CD4-positive, CD25-positive, alpha-beta regulatory T cell (primary cell): ENCODE data around the gene DAO. TPM values are rescaled to one million over a fixed set of nuclear protein-coding genes. Genes with fewer than 3 reads are reported as not detected.
"Not testable (repeated sequence)": the region's sequence is repeated elsewhere in the genome, so short reads cannot be mapped to it uniquely, and the experiment has no call there.

Experiments
- ATAC-seq, 2 donors: fragments of 150-1000 bp; cut with Tn5 transposase; one replicate each; pipeline ENCODE4 v1.10.0; 2021; ENCODE audit warnings: low read depth in 2 of 2, moderate number of reproducible peaks in 2 of 2, moderate library complexity in 1 of 2
- DNase-seq, 3 donors: peaks; one replicate each; pipeline versions ENCODE4 v3.0.0 to v3.0.0-alpha.2; 2012 to 2022; ENCODE audit warnings: mixed read lengths in 1 of 3
- H3K27ac ChIP-seq: one replicate; pipeline ENCODE4 v1.7.0; 2013; ENCODE audit warnings: mild to moderate bottlenecking, low read length; ENCODE audit not compliant: insufficient read depth, poor library complexity, severe bottlenecking
- H3K27me3 ChIP-seq: one replicate; pipeline ENCODE4 v1.7.0; 2013; ENCODE audit warnings: low read length; ENCODE audit not compliant: control insufficient read depth, insufficient read depth
- H3K36me3 ChIP-seq: one replicate; pipeline ENCODE4 v1.7.0; 2013; ENCODE audit warnings: mild to moderate bottlenecking, low read length, moderate library complexity; ENCODE audit not compliant: control insufficient read depth, insufficient read depth
- H3K4me1 ChIP-seq: 2 replicates; pipeline ENCODE4 v1.7.0; 2013; ENCODE audit warnings: mild to moderate bottlenecking, low read length; ENCODE audit not compliant: insufficient read depth, control insufficient read depth, poor library complexity, severe bottlenecking
- H3K4me3 ChIP-seq: one replicate; pipeline ENCODE4 v1.7.0; 2013; ENCODE audit warnings: low read depth, mild to moderate bottlenecking, low read length, moderate library complexity
- H3K9me3 ChIP-seq, 2 experiments: 1 replicate in 1 of 2; 2 replicates in 1 of 2; pipeline ENCODE4 v1.7.0; 2013; ENCODE audit warnings: low read length in 2 of 2, mild to moderate bottlenecking in 1 of 2, moderate library complexity in 1 of 2; ENCODE audit not compliant: control insufficient read depth in 2 of 2
- H3K27ac Mint-ChIP-seq, 3 donors: one replicate each; pipeline ENCODE4 v1.8.0; 2020 to 2022; ENCODE audit warnings: mild to moderate bottlenecking in 3 of 3, mixed read lengths in 3 of 3, moderate library complexity in 2 of 3
- H3K27me3 Mint-ChIP-seq: one replicate; pipeline ENCODE4 v1.8.0; 2022; ENCODE audit warnings: mild to moderate bottlenecking, mixed read lengths
- H3K36me3 Mint-ChIP-seq: one replicate; pipeline ENCODE4 v1.8.0; 2020; ENCODE audit warnings: mixed read lengths
- H3K4me1 Mint-ChIP-seq, 4 donors: one replicate each; pipeline ENCODE4 v1.8.0; 2020 to 2022; ENCODE audit warnings: mixed read lengths in 4 of 4, mild to moderate bottlenecking in 1 of 4
- H3K4me3 Mint-ChIP-seq, 4 donors: one replicate each; pipeline ENCODE4 v1.8.0; 2020 to 2022; ENCODE audit warnings: mild to moderate bottlenecking in 4 of 4, mixed read lengths in 4 of 4, moderate library complexity in 3 of 4
- H3K9me3 Mint-ChIP-seq, 7 donors: one replicate each; pipeline ENCODE4 v1.8.0; 2020 to 2022; ENCODE audit warnings: mixed read lengths in 7 of 7, mild to moderate bottlenecking in 3 of 7, moderate library complexity in 2 of 7
- polyA plus RNA-seq, 4 donors: library from polyadenylated mRNA; unstranded; fragments of 300-500 nt; fragmentation: Illumina TruSeq; gene quantifications; one replicate each; pipeline ENCODE4 v1.2.3, GENCODE V29; 2021
- total RNA-seq: library from RNA; stranded (reverse); gene quantifications from one replicate; pipeline ENCODE4 v1.2.3, GENCODE V29; 2022

Gene DAO
- total and polyA plus RNA-seq, 5 donors from 2014 or later, result not detected

DNA sequence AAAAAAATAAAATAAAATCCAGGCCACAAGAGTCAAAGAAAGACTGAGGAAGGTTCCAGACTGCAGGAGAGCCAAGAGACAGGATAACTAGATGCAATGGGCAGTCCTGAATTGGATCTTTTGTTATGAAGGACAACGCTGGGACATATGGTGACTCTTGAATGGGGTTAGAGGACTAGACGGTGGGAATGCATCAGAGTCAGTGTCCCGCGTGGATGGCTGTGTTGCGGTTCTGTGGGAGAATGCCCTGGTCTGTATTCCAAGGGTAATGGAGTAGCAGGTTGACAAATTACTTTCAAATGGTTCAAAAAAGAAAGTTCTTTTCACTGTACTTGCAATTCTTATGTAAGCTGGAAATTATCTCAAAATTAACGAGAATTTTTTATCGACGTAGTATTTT, 42.7 kb upstream of the DAO start:
- H3K27me3 Mint-ChIP-seq, result no peaks in the 10 kb centered on the region
- H3K4me1 Mint-ChIP-seq, result peaks cover 14 to 60% (median 44%) of the 10 kb centered on the region in 4 donors
- peak overlapping the region in 1 of 4 donors; percentile 5 for H3K4me3 Mint-ChIP-seq
- H3K36me3 Mint-ChIP-seq, result peaks cover 15% of the 10 kb centered on the region
- Histone ChIP-seq H3K4me3 (no peak overlapping the region), H3K36me3 (peaks cover 8% of the 10 kb centered on the region), H3K9me3 (no peaks in the 10 kb centered on the region), H3K27ac (peak overlapping the region; percentile 77), H3K27me3 (no peaks in the 10 kb centered on the region), H3K4me1 (peaks cover 32% of the 10 kb centered on the region)
- no peaks in the 10 kb centered on the region for H3K9me3 Mint-ChIP-seq
- no peak for ATAC-seq
- no peak for DNase-seq
- H3K27ac Mint-ChIP-seq, result peak overlapping the region in 2 of 3 donors; percentile 95 to 98

DNA sequence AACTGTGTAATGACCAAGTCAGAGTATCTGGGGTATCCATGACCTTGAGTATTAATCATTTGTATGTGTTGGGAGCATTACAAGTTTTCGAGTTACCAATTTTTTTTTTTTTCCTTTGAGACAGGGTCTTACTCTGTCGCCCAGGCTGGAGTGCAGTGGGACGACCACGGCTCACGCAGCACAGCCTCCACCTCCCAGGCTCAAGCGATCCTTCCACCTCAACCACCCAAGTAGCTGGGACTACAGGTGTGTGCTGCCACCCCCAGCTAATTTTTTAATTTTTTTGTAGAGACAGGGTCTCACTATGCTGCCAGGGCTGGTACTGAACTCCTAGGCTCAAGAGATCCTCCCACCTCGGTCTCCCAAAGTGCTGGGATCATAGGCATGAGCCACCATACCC, 42.2 kb upstream of the DAO start:
- H3K4me3 ChIP-seq, result peak overlapping the region; percentile 45
- no peaks in the 10 kb centered on the region for H3K9me3 ChIP-seq
- ATAC-seq (no peak), DNase-seq (no peak)
- H3K4me1 ChIP-seq, result peaks cover 29% of the 10 kb centered on the region
- no peaks in the 10 kb centered on the region for H3K27me3 ChIP-seq
- H3K27ac ChIP-seq, result peak overlapping the region; percentile 77
- no peaks in the 10 kb centered on the region for H3K9me3 Mint-ChIP-seq
- H3K27me3 Mint-ChIP-seq, result no peaks in the 10 kb centered on the region
- peak overlapping the region in 3 of 4 donors; percentile 5 to 75 (median 75) for H3K4me3 Mint-ChIP-seq
- peaks cover 8% of the 10 kb centered on the region for H3K36me3 ChIP-seq
- peaks cover 15% of the 10 kb centered on the region for H3K36me3 Mint-ChIP-seq
- peaks cover 12 to 61% (median 41%) of the 10 kb centered on the region in 4 donors for H3K4me1 Mint-ChIP-seq
- peak overlapping the region in 2 of 3 donors; percentile 95 to 98 for H3K27ac Mint-ChIP-seq

DNA sequence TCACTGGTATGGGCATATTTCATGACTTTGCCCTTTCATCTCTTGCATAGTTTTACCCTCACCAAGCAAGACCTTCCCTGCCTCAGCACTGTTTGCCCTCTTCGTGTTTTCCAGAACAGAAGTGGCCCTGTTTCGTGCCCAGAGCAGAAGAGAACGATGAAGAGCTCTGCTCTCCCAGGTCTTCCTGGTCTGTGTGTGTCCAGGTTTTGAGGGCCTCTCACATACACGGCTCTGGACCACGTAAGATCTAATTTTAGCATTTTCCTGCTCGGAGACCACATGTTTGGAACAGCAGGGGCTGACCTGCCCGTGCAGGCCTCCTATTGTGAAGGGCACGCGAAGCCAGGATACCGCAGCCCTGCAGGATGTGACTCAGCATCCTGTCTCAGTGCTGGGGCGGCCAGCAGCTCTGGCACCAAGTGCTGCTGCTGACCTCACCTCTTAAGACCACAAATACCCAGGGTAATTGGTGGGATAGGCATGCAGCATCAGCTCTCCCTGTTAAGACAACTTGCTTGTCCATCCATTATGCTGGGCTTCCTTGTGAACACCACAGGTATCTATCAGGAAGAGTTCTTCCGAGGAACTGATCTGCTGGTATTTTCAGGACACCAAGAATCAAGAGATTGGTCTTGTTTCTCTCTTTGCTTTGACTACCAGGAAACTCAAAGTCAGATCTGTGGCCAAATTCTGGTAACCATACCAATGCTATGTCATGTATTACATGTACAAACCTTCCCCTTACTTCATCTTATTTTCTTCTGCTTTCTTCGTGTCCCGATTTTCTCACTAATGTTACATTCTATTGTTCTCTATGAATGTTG, 41.5 kb upstream of the DAO start:
- Histone ChIP-seq H3K27ac (peak overlapping the region; percentile 77), H3K27me3 (no peaks in the 10 kb centered on the region), H3K4me3 (peak overlapping the region; percentile 45), H3K4me1 (peaks cover 29% of the 10 kb centered on the region), H3K9me3 (no peaks in the 10 kb centered on the region), H3K36me3 (peaks cover 14% of the 10 kb centered on the region)
- H3K4me3 Mint-ChIP-seq, result peak overlapping the region; percentile 53 to 75 (median 74)
- DNase-seq (peak; percentile 43 to 92 (median 54)), ATAC-seq (peak; percentile 91 to 95)
- H3K27me3 Mint-ChIP-seq, result no peaks in the 10 kb centered on the region
- peaks cover 17% of the 10 kb centered on the region for H3K36me3 Mint-ChIP-seq
- peak overlapping the region; percentile 91 to 98 (median 95) for H3K27ac Mint-ChIP-seq
- peaks cover 12 to 64% (median 38%) of the 10 kb centered on the region in 4 donors for H3K4me1 Mint-ChIP-seq
- H3K9me3 Mint-ChIP-seq, result no peaks in the 10 kb centered on the region

DNA sequence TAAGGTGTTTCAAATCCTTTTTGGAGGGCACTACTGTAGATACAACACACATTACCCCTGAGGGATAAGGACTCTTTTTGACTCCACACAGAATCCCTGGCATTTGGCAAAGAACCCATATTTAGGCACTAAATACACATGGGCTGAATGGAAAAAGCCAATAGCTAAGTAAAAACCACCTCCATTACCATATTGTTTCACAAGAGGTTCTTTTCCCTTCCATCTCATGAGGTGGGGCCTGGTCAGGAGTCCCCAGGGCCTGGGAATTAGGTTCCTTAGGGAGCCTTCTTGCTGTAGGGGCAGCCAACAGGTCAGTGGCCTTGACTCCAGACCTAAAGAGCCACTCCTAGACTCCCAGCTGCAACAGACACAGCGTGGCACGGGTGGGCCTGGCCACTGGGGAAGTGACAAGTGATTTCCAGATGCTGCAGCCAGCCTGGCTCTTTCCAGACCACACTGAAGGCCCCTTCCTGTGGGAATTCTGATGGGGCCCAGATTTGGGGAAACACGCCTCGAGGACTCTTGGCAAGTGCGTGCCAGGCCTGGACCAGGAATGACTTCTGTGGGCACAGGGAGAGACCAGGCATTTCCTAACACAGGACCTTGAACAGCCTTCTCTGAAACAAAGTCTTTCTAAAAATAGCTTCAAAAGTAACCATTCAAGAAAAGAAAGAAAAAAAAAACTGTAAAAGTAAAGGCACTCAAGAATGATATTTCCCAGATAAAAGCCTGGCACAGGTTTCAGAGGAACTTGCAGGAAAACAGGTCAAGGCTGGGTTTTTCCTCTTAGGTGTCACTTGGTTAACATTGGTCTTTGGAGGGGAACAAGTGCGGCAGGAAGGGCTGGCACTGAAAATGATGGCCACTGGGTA, 40.6 kb upstream of the DAO start:
- H3K27me3 ChIP-seq, result no peaks in the 10 kb centered on the region
- H3K36me3 Mint-ChIP-seq, result peaks cover 15% of the 10 kb centered on the region
- H3K27ac ChIP-seq, result peak overlapping the region; percentile 77
- H3K4me1 Mint-ChIP-seq, result peaks cover 12 to 60% (median 37%) of the 10 kb centered on the region in 4 donors
- H3K9me3 Mint-ChIP-seq, result no peaks in the 10 kb centered on the region
- H3K36me3 ChIP-seq, result peaks cover 13% of the 10 kb centered on the region
- H3K4me1 ChIP-seq, result peaks cover 29% of the 10 kb centered on the region
- H3K27me3 Mint-ChIP-seq, result no peaks in the 10 kb centered on the region
- DNase-seq (no peak), ATAC-seq (no peak)
- H3K27ac Mint-ChIP-seq, result peak overlapping the region; percentile 76 to 95 (median 91)
- peak overlapping the region in 3 of 4 donors; percentile 13 to 74 (median 53) for H3K4me3 Mint-ChIP-seq
- H3K9me3 ChIP-seq, result no peaks in the 10 kb centered on the region
- peak overlapping the region; percentile 45 for H3K4me3 ChIP-seq

DNA sequence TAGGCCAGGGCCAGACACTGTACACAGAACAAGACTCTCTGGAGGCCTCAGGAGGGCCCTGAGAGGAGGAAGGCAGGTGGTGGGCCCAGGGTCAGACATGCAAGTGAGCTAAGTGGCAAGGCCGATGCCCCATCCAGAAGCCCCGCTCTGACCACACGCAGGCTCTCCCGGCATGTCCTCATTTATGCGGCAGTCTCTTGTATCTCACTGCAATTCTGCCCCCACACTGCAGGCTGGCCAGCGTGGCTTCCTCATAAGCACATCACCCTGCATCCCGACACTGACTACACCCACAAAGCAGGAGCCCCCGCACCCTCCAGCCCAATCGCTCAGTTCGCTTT, 40.0 kb upstream of the DAO start:
- Histone ChIP-seq H3K27ac (no peak overlapping the region), H3K9me3 (no peaks in the 10 kb centered on the region), H3K4me3 (no peak overlapping the region), H3K27me3 (no peaks in the 10 kb centered on the region), H3K4me1 (peaks cover 29% of the 10 kb centered on the region), H3K36me3 (peaks cover 7% of the 10 kb centered on the region)
- ATAC-seq, result no peak
- H3K4me1 Mint-ChIP-seq, result peaks cover 12 to 57% (median 36%) of the 10 kb centered on the region in 4 donors
- H3K27me3 Mint-ChIP-seq, result no peaks in the 10 kb centered on the region
- H3K27ac Mint-ChIP-seq, result peak overlapping the region in 2 of 3 donors; percentile 66 to 95
- DNase-seq, result no peak
- no peaks in the 10 kb centered on the region for H3K9me3 Mint-ChIP-seq
- peaks cover 11% of the 10 kb centered on the region for H3K36me3 Mint-ChIP-seq
- no peak overlapping the region for H3K4me3 Mint-ChIP-seq

DNA sequence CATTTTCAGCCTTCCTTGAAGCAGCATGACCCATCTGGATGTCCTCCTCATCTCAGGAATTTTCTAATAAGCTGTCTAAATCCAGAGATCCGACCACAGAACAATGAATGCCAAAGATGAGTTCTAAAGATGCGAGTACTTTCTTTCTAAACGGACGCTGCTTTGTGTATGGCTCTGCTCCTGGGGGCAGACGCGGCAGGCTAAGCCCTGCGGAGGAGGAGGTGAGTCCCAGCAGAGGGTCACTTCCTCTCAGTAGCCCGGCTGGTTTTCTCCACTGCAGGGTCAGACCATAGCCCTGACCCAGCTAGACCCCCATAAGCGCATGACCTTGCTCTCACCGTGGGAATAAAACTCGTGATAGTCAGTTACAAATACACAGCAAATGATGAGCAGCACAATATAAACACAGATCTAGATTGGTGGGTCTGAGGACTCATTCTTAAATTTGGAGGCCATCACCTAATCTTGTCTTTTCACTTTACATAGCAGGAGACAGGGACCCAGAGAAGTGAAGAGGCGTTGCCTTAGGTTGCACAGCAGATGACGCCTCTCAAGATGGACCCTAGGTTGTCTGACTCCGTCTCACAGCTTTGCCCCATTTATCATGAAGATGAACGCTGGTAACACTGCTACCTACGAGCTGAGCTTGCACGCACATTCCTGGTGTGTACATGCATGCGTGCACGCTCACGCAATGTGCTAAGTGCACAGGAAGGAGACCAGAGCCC, 39.1 kb upstream of the DAO start:
- Mint-ChIP-seq H3K4me1 (peaks cover 12 to 50% (median 34%) of the 10 kb centered on the region in 4 donors), H3K27ac (peak overlapping the region in 2 of 3 donors; percentile 49 to 81), H3K36me3 (peaks cover 13% of the 10 kb centered on the region), H3K9me3 (no peaks in the 10 kb centered on the region), H3K27me3 (no peaks in the 10 kb centered on the region), H3K4me3 (peak overlapping the region in 1 of 4 donors; percentile 8)
- H3K27me3 ChIP-seq, result no peaks in the 10 kb centered on the region
- H3K4me3 ChIP-seq, result no peak overlapping the region
- peaks cover 9% of the 10 kb centered on the region for H3K36me3 ChIP-seq
- peaks cover 29% of the 10 kb centered on the region for H3K4me1 ChIP-seq
- H3K27ac ChIP-seq, result no peak overlapping the region
- DNase-seq, result no peak
- ATAC-seq, result no peak
- no peaks in the 10 kb centered on the region for H3K9me3 ChIP-seq

DNA sequence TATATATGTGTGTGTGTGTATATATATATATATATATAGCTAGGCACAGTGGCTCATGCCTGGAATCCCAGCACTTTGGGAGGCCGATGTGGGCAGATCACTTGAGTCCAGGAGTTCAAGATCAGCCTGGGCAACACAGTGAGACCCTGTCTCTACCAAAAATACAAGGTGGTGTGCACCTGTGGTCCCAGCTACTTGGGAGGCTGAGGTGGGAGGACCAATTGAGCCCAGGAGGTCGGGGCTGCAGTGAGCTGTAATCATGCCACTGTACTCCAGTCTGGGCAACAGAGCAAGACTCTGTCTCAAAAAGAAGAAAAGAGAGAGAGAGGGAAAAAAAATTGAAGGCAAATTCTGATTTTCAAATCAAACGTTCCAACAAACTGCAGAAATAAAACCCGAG, 38.1 kb upstream of the DAO start:
- H3K9me3 ChIP-seq, ATAC-seq, H3K9me3 Mint-ChIP-seq, H3K4me3 ChIP-seq, H3K27ac ChIP-seq, H3K27me3 ChIP-seq, H3K4me3 Mint-ChIP-seq, H3K27me3 Mint-ChIP-seq, DNase-seq: not testable (repeated sequence)
- peaks cover 19% of the 10 kb centered on the region for H3K36me3 ChIP-seq
- peak overlapping the region in 2 of 3 donors; percentile 89 to 94 for H3K27ac Mint-ChIP-seq
- peaks cover 12 to 43% (median 31%) of the 10 kb centered on the region in 4 donors for H3K4me1 Mint-ChIP-seq
- peaks cover 15% of the 10 kb centered on the region for H3K36me3 Mint-ChIP-seq
- peaks cover 29% of the 10 kb centered on the region for H3K4me1 ChIP-seq
